ENCODE data around the gene UQCRFS1.

UQCRFS1 gene

DNA sequence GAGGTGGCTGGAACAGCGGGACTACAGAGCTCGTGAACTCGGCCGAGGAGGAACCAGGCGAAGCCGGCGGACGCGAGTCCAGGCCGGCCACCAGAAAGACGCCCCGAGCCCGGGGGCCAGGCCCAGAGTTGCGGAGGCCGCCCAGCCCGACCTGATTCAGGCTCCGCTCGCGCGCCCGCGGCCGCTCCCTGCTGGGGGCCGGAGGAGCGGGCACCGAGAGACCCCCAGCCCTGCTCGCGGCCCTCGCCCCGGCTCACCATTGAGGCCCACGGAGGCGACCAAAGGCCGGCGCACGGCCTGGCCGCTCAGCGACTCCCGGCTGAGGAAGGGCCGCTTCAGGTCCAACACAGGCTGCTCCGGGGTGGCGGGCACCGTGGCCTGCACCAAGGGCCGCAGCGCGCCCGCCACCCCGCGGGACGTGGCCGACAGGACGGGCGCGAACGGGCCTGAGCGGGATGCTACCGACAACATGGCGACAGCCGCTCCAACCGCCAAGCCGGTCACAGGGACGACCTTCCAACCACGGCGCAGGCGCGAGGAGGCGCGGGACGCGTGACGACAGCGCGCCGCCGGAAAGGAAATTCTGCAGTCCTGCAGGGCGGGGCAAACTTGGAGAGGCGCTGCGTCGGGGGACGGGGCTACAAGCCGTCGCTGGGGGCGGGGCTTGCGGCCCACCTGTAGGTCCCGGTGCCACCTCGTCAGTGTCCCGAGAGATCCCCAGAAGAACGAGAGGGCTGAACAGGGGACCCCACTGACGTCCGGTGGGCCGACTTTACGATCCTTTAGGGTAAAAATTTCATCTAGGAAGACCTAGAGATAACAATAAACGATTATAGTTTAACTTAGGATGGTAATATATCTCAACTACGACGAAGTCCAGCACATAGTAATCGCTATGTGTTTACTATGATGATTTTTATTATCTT, at the start of gene UQCRFS1:
Gene UQCRFS1 (minus strand): TSS at position 504 of the 926 bp plus-strand sequence. CDS start 33 bp downstream, at position 471.
- Histone ChIP-seq H3K9me3 (replicated peaks; ENCODE audit: insufficient read depth, low read length) (no peaks in the 10 kb centered on the region), H2AFZ (ENCODE audit: low read length) (peak within 1 kb of the TSS; percentile 87), H3K4me1 (ENCODE audit: low read length) (peaks cover 4% of the 10 kb centered on the region), H4K20me1 (ENCODE audit: insufficient read depth, low read length) (peaks cover 18% of the 10 kb centered on the region), H3K9me2 (replicated peaks; ENCODE audit: insufficient read depth, low read length) (no peaks in the 10 kb centered on the region), H3K4me2 (ENCODE audit: low read depth, low read length) (peak within 1 kb of the TSS; percentile 77), H3K27me3 (replicated peaks; ENCODE audit: insufficient read depth, low read length) (peaks cover 23% of the 10 kb centered on the region), H3K9ac (ENCODE audit: low read length) (peak within 1 kb of the TSS; percentile 96), H3F3A (ENCODE audit: insufficient read depth, low read length) (no peaks in the 10 kb centered on the region), H3K79me2 (ENCODE audit: low read length) (peaks cover 47% of the 10 kb centered on the region), H3K4me3 (ENCODE audit: low read length) (peak within 1 kb of the TSS; percentile 65), H3K36me3 (replicated peaks; ENCODE audit: insufficient read depth, low read length) (peaks cover 14% of the 10 kb centered on the region; the same call in 1 of the 2 replicates), H3K27ac (ENCODE audit: low read length) (peak within 1 kb of the TSS; percentile 41; the same call in 1 of the 2 replicates)
- DNase-seq: peak; percentile 96
- TF ChIP-seq, protein P1, sequence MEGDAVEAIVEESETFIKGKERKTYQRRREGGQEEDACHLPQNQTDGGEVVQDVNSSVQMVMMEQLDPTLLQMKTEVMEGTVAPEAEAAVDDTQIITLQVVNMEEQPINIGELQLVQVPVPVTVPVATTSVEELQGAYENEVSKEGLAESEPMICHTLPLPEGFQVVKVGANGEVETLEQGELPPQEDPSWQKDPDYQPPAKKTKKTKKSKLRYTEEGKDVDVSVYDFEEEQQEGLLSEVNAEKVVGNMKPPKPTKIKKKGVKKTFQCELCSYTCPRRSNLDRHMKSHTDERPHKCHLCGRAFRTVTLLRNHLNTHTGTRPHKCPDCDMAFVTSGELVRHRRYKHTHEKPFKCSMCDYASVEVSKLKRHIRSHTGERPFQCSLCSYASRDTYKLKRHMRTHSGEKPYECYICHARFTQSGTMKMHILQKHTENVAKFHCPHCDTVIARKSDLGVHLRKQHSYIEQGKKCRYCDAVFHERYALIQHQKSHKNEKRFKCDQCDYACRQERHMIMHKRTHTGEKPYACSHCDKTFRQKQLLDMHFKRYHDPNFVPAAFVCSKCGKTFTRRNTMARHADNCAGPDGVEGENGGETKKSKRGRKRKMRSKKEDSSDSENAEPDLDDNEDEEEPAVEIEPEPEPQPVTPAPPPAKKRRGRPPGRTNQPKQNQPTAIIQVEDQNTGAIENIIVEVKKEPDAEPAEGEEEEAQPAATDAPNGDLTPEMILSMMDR (IDR thresholded peaks at IDR 0.05; ENCODE audit: low read length): no peak
- TF ChIP-seq EZH2 (optimal IDR thresholded peaks at IDR 0.05; ENCODE audit: low read depth, low read length) (no peak), EZH2phosphoT487 (IDR thresholded peaks at IDR 0.05; ENCODE audit: low read length) (no peak)

DNA sequence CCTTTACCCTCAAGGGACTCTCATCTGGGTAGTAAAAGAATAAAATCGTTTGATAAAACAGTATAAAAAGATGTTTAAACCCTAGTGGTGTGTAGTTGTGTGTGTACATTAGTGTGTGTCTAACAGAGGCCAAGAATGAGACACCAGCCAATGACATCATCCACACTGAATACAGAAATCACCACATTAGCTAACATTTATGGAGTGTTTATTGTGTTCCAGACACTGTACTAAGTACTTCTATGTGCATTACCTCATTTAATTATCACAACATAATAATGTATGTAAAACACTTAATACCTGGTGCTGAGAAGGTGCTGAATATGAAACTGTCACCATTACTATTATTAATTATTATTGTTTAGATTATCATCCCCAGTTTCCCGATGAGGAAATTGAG, 49.1 kb upstream of the UQCRFS1 start:
- Histone ChIP-seq H3K9ac (ENCODE audit: low read length) (no peak overlapping the region), H3K79me2 (ENCODE audit: low read length) (no peaks in the 10 kb centered on the region), H3K9me2 (replicated peaks; ENCODE audit: insufficient read depth, low read length) (no peaks in the 10 kb centered on the region), H4K20me1 (ENCODE audit: insufficient read depth, low read length) (no peaks in the 10 kb centered on the region), H3K9me3 (replicated peaks; ENCODE audit: insufficient read depth, low read length) (no peaks in the 10 kb centered on the region), H3K4me2 (ENCODE audit: low read depth, low read length) (no peak overlapping the region), H3F3A (ENCODE audit: insufficient read depth, low read length) (no peaks in the 10 kb centered on the region), H3K27me3 (replicated peaks; ENCODE audit: insufficient read depth, low read length) (no peaks in the 10 kb centered on the region), H2AFZ (ENCODE audit: low read length) (no peak overlapping the region), H3K4me1 (ENCODE audit: low read length) (peaks cover 5% of the 10 kb centered on the region; the same call in 1 of the 2 replicates), H3K27ac (ENCODE audit: low read length) (no peak overlapping the region), H3K4me3 (ENCODE audit: low read length) (no peak overlapping the region), H3K36me3 (replicated peaks; ENCODE audit: insufficient read depth, low read length) (no peaks in the 10 kb centered on the region)
- TF ChIP-seq EZH2 (optimal IDR thresholded peaks at IDR 0.05; ENCODE audit: low read depth, low read length): no peak
- TF ChIP-seq, protein P1 (IDR thresholded peaks at IDR 0.05; ENCODE audit: low read length): no peak
- TF ChIP-seq EZH2phosphoT487 (IDR thresholded peaks at IDR 0.05; ENCODE audit: low read length): no peak
- no peak for DNase-seq

DNA sequence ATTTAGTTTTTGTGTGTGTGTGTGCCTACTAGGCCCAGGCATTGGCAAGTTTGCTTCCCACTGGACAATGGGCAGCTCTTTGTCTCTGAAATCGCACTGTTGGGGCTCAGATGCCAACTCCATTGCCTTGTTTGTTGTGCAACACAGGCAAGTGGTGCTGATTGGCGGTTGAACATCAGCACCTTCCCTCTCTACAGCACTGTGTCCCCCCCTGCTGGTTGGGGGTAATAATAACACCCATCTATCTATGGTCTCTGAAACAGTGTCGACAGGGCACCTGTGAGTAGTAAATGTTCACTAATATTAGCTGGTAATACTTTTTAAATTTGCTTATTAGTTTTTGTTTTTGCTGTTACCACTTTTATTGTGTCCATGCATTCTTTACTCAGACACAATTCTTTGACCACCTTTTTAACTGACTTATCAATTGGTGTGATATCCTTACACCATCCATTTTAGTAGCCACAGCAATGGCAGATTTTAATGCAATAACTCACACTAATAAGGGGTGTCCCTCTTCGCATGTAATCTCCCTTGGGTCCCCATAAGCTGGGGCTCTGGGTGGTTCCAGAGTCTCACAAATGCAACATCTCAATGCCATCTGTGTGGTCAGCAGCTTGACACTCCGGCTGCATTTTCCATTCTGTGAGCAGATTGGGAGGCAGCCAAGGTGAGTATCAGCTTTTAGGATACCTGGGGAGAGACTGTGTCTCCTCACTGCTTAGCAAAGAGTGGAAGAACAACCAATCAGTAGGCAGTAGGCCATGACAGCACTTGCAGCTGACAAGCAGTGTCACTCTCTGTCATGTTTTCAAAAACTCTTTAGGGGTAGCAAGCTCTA, 47.7 kb upstream of the UQCRFS1 start:
- H4K20me1 ChIP-seq (ENCODE audit: insufficient read depth, low read length): no peaks in the 10 kb centered on the region
- H3K9me3 ChIP-seq (replicated peaks; ENCODE audit: insufficient read depth, low read length): no peaks in the 10 kb centered on the region
- H3K27me3 ChIP-seq (replicated peaks; ENCODE audit: insufficient read depth, low read length): no peaks in the 10 kb centered on the region
- H3K27ac ChIP-seq (ENCODE audit: low read length): no peak overlapping the region
- H3K4me3 ChIP-seq (ENCODE audit: low read length): no peak overlapping the region
- H3K36me3 ChIP-seq (replicated peaks; ENCODE audit: insufficient read depth, low read length): no peaks in the 10 kb centered on the region
- no peaks in the 10 kb centered on the region for H3K79me2 ChIP-seq (ENCODE audit: low read length)
- H3K4me2 ChIP-seq (ENCODE audit: low read depth, low read length): no peak overlapping the region
- peak; percentile 45 for DNase-seq
- TF ChIP-seq, protein P1 (IDR thresholded peaks at IDR 0.05; ENCODE audit: low read length): peak; percentile 62
- TF ChIP-seq EZH2 (optimal IDR thresholded peaks at IDR 0.05; ENCODE audit: low read depth, low read length): no peak
- TF ChIP-seq EZH2phosphoT487 (IDR thresholded peaks at IDR 0.05; ENCODE audit: low read length): no peak
- H3K4me1 ChIP-seq (ENCODE audit: low read length): peaks cover 5% of the 10 kb centered on the region; the same call in 1 of the 2 replicates
- no peak overlapping the region for H2AFZ ChIP-seq (ENCODE audit: low read length)
- H3K9me2 ChIP-seq (replicated peaks; ENCODE audit: insufficient read depth, low read length): no peaks in the 10 kb centered on the region
- H3K9ac ChIP-seq (ENCODE audit: low read length): no peak overlapping the region
- no peaks in the 10 kb centered on the region for H3F3A ChIP-seq (ENCODE audit: insufficient read depth, low read length)
